Skeletal muscle cell (primary cell): ENCODE data around the gene HAUS3.
A peak's percentile ranks its signal among the peaks of the same experiment; 100 is the strongest.
"Not testable (repeated sequence)": the region's sequence is repeated elsewhere in the genome, so short reads cannot be mapped to it uniquely, and the experiment has no call there.

Experiments
- DNase-seq: peaks from one replicate; pipeline ENCODE4 v3.0.0-alpha.2; 2010; ENCODE audit warnings: low read depth
- H3K4me3 ChIP-seq: 2 replicates; pipeline ENCODE4 v1.5.1; 2011; ENCODE audit warnings: low read depth, mild to moderate bottlenecking, control low read depth, low read length, moderate library complexity

The HAUS3 gene

DNA sequence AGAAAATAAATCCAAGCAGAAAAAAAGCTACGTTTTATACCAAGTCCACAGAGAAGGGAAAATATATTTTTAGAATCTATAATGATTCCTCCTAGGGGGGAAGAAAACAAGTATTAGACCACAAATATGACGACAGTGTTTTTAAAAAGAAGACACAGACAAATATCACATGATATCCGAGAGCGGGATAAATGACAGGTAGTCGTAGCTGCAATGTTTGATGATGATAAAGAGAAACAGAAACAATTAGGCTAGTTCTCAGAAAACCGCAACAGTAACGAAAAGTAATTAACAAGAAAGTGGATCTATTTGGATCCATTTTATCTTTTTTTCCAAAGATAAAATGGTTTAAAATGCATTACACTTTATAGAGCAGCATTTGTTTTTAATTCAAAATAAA is 918 bp downstream of the HAUS3 start:
- H3K4me3 ChIP-seq: peak overlapping the region; percentile 84
- no peak for DNase-seq

DNA sequence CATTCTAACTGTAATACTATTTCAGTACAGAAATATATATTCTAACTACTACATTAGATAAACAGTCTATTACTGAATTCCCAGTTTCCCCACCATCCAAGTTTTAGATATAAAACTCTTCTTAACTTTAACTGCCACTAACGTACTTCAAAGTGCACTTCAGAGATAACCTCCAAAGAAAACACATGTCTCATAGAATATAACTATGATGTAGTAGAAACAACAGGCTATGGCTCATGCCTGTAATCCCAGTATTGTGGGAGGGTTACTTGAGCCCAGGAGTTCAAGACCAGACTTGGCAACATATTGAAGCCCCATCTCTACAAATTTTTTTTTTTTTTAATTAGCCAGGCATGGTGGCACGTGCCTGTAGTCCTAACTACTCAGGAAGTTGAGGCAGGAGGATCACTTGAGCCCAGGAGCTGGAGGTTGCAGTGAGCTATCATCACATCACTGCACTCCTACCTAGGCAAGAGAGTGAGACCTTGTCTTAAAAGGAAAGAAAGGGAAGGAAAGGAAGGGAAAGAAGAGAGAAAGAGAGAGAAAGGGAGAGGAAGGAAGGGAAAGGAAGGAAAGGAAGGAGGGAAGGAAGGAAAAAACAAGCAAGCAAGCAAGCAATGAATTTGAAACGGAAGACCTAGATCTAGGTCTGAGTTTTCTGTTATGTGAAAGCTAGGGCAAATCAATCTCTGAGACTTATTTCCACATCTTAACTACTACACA is 4.8 kb downstream of the HAUS3 start:
- no peak overlapping the region for H3K4me3 ChIP-seq
- DNase-seq: no peak

DNA sequence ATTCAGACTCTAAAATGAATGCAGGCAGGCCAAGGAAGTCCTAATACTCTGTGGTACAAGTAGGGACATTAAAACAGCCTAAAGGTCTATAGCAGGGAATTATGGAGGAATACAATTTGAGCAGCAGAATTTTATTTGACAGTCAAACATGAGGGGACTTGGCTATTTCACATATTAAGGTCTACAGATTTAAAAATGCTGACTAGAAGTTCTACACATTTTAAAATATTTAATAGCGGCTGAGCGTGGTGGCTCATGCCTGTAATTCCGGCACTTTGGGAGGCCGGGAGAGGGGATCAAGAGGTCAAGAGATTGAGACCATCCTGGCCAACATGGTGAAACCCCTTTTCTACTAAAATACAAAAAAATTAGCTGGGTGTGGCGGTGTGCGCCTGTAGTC is 10.8 kb downstream of the HAUS3 start:
- DNase-seq: no peak

DNA sequence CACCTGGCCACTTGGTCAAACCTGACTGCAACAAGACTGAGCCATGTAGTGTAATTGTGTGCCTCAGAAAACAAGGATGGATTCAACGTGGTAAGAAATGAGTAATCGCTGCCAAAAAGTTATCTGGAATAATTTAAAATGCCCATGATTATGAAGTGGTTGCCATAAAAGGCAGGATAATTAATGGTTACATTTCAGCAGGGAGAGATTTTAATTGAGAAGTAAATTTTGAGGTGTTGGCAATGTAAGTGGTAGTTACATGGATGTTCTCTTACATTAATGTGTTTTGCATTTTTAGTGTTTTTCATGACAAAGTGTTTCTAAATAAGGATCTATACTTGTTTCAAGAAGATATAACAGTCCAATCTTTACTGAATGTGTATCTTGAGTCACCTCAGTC is 15.7 kb downstream of the HAUS3 start:
- DNase-seq: no peak
- no peak overlapping the region for H3K4me3 ChIP-seq

More for the DNA sequence above, 10.8 kb downstream of the HAUS3 start:
- H3K4me3 ChIP-seq: no peak overlapping the region

DNA sequence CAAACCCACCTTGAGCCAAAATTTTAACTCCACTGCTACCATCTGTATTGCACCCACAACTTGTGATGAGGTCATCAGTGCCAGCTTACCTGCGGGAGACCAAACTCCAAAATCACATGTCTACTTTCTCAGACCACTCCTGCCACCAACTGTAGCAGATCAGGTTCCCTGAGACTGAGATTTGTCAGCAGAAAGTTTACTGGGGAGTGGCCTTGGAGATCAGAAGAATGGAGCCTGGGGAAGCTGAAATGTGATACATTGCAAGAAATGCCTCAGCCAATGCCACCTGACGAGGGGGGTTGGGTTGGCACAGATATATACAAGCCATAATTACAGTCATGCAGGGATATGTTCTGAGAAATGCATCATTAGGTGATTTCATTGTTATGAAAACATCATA is 19.1 kb downstream of the HAUS3 start:
- no peak overlapping the region for H3K4me3 ChIP-seq
- DNase-seq: no peak

DNA sequence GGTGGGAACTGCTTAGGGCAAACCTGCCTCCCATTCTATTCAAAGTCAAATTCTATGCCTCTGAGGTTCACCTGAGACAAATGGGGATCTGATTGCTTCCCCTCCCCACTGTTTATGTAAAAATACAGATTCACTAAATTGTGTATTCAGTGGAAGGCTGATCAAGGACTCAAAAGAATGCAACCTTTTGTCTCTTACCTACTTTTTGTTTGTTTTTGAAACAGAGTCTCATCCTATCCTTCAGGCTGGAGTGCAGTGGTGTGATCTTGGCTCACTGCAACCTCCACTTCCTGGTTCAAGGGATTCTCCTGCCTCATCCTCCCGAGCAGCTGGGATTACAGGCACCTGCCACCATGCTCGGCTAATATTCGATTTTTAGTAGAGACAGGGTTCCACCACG is 20.5 kb downstream of the HAUS3 start:
- H3K4me3 ChIP-seq, DNase-seq: not testable (repeated sequence)

DNA sequence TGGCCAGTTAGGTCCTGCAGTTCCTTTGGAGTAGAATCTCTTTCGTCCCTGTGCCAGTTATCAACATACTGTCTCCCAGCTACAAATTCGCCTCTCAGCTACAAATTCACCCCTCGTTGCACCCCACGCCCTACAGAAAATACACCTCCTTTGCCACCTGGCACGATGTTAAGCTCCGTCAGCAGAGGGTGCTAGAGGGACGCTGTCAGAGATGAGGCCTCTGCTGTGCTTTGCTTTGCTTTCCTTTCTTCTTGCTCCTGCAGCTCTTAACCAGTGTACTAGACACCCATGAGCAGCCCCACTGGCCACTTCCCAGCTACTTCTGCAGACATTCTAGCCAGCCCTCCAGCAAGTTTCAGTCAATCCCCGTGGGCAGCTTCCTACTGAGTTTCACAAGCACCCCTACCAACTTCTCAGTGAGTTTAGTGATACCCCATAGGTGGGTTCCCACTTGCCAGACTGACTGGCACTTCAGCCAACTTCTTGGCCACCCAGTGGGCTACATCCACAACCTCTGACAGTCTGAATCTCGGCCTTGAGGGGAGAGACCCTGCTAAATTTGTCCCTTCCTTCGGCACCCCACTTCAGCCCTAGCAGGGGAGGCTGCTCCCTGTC is 21.8 kb downstream of the HAUS3 start:
- no peak overlapping the region for H3K4me3 ChIP-seq
- no peak for DNase-seq

DNA sequence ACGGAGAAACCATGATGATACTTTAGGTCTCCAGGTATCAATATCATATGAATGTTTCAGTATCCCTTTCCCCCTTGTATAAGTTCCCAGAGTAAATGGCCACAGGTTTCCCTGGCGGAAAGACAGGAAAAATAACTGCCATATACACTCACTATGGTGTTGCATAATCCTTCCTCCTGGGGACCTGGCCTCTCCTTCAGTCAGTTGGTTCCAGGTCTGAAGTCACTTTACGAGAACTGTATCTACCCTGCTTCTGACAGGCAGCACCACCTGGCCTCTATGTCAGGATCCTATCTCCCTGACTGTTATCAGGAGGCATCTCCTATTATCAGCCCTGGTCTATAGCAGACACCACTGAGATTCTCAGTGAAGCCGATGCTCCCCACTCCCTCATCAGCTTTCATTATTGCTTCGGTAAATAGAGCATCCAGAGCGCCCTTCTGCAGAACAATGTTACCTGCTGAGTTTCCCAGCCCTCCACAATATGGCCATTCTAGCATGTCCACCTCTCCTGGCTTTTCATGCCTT is 22.6 kb downstream of the HAUS3 start:
- DNase-seq: no peak
- H3K4me3 ChIP-seq: no peak overlapping the region

DNA sequence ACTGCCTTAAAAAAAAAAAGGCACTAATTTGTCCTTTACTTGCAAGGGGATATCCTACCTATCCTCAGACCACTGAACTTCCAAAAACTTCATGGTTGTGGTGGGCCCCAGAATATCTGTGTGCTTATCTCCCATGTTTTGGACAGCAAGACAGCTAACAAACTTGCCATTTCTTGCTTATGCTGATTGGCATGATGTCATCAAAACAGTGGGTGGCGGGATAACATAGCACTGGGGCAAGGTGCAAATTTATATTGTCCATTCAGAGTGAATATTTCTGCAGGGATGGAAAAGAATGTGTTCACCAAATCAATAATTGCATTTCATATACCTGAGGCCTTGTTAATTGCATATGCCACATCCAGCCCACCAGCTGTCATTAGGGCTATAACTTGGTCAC is 23.5 kb downstream of the HAUS3 start:
- H3K4me3 ChIP-seq: no peak overlapping the region
- no peak for DNase-seq

DNA sequence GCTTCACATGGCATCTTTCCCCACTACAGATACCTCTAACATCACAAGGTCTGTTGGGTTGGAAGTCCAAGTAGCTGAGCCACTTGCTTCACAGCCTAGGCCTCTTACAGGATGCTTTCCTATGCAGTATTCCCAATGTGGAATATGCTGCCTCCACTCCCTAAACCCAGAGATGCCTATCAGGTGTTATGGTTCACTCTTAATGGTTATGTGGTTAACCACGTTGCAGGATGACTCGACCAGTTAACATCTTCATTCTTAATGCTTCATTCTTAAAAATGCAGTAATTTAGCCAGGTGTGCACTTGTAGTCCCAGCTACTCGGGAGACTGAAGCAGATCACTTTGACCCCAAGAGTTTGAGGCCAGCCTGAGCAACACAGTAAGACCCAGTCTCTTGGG is 24.2 kb downstream of the HAUS3 start:
- H3K4me3 ChIP-seq: no peak overlapping the region
- no peak for DNase-seq

DNA sequence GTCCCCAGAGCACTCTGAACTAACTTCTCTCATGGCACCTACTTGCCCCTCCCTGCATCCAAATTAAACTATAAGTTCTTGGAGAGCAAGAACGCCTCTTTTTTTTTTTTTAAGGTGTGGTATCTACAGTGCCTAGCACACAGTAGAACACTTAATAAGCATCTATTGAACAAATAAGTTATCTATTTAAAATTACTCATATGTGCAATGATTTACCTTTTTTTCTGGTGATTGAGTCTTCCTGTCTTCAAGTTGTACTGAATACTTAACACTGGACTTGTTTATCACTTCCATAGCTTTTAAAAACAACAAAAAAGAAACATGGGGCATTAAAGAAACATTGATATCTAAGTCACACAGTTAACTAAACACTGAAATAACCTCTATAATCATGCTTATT is 29.1 kb downstream of the HAUS3 start:
- no peak for DNase-seq
- H3K4me3 ChIP-seq: no peak overlapping the region

DNA sequence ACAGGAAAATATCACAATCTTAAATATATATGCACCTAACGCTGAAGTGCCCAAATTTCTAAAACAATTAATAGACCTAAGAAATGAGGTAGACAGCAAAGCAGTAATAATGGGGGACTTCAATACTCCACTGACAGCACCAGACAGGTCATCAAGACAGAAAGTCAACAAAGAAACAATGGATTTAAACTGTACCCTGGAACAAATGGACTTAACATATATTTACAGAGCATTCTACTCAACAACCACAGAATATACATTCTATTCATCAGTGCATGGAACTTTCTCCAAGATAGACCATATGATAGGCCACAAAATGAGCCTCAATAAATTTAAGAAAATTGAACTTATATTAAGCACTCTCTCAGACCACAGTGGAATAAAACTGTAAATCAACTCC is 39.1 kb downstream of the HAUS3 start:
- DNase-seq, H3K4me3 ChIP-seq: not testable (repeated sequence)

DNA sequence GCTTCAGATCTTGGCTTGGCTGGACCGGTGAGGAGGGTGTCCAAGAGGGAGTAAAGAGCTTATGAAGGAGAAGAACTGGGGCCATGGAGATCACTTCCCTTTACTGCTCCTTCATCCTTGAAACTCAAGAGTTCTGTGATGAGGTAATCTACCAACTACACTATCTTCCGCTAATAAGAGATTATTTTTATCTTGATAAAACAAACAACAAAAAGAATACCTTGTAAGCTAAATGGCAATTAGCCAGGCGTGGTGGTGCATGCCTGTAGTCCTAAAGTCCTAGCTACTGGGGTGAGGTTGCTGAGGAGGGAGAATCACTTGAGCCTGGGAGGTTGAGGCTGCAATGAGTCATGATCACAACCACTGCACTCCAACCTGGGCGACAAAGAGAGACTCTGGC is 47.4 kb downstream of the HAUS3 start:
- no peak for DNase-seq
- H3K4me3 ChIP-seq: no peak overlapping the region

DNA sequence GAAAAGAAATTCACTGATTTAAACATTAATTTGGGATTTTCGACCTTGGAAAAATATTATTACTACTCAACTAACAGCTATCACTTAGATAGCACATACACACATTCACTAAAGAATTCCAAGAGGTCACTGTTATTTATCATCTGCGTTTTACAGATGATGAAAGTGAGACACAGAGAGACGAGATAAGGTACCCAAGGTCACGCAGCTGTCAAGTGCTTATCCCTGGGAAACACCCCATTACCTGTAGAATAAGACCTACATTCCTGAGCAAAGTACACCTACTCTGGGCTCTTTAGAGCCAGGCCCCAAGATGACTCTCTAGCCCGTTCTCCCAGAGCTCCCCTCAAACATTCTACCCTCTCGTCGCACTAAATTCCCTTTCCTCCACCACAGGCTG is 48.6 kb downstream of the HAUS3 start:
- no peak overlapping the region for H3K4me3 ChIP-seq
- DNase-seq: no peak

DNA sequence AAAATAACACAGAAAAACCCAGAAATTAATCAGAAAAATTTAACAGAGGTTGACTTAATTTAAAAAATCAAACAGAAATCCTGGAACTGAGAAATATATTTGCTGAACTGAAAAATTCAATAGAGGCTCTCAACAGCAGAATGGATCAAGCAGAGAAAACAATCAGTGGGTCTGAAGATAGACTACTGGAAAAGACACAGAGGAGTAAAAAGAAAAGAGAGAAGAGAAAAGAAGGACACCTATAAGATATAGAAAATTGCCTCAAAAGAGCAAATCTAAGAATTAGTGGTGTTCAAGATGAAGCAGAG is 55.1 kb downstream of the HAUS3 start:
- no peak overlapping the region for H3K4me3 ChIP-seq
- no peak for DNase-seq

DNA sequence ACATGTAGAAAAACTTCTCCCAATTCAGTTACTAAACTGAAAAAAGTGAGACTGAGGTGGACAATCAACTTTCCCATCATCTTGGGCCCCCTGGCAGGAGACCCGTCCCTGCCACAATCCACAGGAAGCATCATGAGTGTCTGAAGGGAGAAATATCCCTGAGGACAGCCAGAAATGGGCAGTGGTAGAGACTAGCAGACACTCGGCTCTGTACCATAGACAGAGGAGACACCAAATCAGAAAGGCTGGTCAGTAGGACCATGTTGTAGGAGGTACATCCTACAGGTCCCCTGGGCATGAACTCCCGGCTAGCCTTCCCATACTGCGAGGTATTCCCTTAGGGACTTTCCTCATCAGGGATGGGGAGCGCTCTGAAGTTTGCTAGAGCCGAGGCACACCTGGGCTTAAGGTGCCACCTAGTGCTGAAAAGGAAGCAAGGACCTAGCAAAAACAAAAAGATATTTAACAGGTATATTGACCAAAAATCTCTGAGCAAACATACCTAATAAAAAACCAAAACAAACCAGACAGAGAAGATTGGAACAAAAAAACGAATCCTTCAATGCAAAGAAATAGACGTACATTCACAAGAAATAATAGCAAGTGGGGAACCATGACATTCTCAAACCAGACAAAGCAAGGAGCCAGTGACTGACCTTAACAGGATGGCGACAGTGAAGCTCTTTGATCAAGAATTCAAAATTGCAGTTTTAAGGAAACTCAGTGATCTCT is 55.6 kb downstream of the HAUS3 start:
- H3K4me3 ChIP-seq: no peak overlapping the region
- no peak for DNase-seq

DNA sequence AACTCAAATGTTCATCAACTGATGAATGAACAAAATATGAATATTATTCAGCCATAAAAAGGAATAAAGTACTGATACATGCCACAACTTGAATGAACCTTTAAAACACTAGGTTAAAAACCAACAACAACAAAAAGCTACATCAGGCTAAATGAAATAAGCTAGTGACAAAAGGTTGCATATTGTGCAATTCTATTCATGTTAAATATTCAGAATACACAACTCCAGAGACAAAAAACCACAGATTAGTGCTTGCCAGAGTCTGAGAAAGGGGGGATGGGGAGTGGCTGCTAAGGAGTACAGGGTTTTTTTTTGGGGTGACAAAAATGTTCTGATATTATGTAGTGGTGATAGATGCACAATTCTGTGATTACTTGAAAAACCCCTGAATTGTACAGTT is 58.5 kb downstream of the HAUS3 start:
- H3K4me3 ChIP-seq: no peak overlapping the region
- no peak for DNase-seq

DNA sequence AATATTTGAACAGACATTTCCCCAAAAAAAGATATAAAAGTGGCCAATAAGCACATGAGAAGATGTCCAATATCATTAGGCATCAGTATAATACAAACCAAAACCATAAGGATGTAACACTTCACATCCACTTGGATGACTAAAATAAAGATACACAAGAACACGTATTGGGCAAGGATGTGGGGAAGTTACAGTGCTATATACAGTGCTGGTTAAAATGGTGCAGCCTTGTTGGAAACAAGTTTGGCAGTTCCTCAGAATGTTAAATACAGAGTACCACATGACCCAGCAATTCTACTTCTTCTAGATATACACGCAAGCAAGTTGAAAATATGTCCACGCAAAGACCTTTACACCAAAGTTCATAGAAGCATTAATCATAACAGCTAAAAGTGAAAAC is 58.9 kb downstream of the HAUS3 start:
- DNase-seq: no peak
- H3K4me3 ChIP-seq: no peak overlapping the region

DNA sequence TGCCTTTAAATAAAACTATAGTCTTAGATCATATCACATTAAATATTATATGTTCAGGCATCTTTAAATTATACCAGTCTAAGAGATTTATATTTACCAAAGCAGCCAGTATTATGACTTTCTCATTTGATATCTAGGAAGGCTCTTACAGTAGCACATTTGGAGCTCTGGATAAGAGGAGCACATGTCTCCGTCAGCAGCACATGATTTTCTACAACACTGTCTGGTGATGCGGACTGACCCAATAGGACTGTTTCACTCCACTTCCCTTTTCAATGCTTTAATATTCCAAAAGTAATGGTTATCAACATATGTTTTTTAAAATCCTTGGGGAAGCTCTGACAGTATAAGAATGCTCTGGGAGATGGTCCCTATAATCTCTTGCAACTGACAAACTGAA is 61.5 kb downstream of the HAUS3 start:
- H3K4me3 ChIP-seq: no peak overlapping the region
- no peak for DNase-seq

DNA sequence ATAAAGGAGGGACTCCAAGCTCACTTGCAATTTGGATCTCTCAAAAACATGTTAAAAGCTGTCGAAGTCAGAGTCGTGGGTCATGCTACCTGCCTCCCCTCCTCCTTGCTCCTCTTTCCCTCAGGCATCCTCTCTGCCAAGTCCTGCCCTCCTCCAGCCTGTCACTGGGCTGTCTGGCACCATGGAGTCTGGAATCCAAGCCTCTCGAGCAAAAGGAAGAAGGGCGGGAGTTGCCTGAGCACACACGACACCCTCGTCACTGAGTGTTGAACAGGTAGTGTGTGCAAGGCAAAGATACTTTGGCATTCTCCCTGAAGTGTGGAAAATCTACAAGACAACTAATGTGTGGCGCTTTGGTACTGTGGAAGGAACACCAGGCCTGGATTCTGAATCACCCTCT is 62.2 kb downstream of the HAUS3 start:
- DNase-seq: no peak

DNA sequence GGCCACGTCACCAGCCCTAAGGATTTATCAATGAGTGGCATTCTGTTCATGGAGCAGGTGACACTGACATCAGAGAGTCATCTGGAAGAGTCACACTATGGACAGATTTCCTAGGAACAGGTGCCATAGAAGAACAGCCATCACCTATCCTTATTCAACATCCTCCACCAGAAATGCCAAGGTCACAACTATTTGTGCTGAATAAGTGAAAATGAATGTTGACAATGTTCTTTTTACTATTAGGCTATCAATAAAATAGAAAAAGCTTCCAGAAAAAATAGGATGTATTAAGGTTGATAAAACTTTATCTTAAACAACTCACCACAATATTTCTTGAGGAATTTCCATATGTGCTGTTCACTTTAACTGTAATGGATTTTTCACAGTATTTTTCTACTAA is 62.9 kb downstream of the HAUS3 start:
- no peak for DNase-seq
- H3K4me3 ChIP-seq: no peak overlapping the region

More for the DNA sequence above, 62.2 kb downstream of the HAUS3 start:
- no peak overlapping the region for H3K4me3 ChIP-seq
